NT2/D1 (cell line): ENCODE results near the gene AOAH.

ENCODE experiments used
- SUZ12 ChIP-seq: IDR thresholded peaks from 2 replicates; pipeline ENCODE4 v1.6.1; 2011; ENCODE audit not compliant: insufficient read length, insufficient read depth; ENCODE audit errors: extremely low read depth
- YY1 ChIP-seq: IDR thresholded peaks from 2 replicates; pipeline ENCODE4 v1.6.1; 2011; ENCODE audit not compliant: insufficient read length, insufficient read depth
- ZNF274 ChIP-seq: IDR thresholded peaks from 2 replicates; pipeline ENCODE4 v1.6.1; 2011; ENCODE audit warnings: mild to moderate bottlenecking, low read depth, low read length

GRCh38 chr7:36728143-36728542 is 3.8 kb upstream of the AOAH start:
- TF ChIP-seq ZNF274 (no peak), YY1 (no peak), SUZ12 (no peak)
